ENCODE results near the gene SMCO4. TPM values are rescaled to one million over a fixed set of nuclear protein-coding genes. Genes with fewer than 3 reads are reported as not detected.

SMCO4 gene
- total RNA-seq, 2 donors from 2014 or later = 4.6 to 27.5 TPM

- TF ChIP-seq CTCF (IDR thresholded peaks at IDR 0.05) (no peak), POLR2A (IDR thresholded peaks at IDR 0.05) (no peak)
- intact Hi-C loops (cut with DNase I) = no loop called here
- Histone ChIP-seq H3K27me3 (no peaks in the 10 kb centered on the region), H3K36me3 (replicated peaks in 1 of 2; ENCODE audit: insufficient read depth in 1 of 2, low read depth in 2 of 2) (no peaks in the 10 kb centered on the region), H3K9me3 (no peaks in the 10 kb centered on the region), H3K27ac (no peak overlapping the region), H3K4me1 (peaks cover 1% of the 10 kb centered on the region), H3K4me3 (no peak overlapping the region)
- ATAC-seq (no peak), DNase-seq (no peak)
- 78 to 81% methylated on average over 3 of the region's 3 CpGs for WGBS, 2 donors
Observed at GRCh38 chr11:93432247-93432646, 110.9 kb downstream of the SMCO4 start.

Small RNA genes within 50 kb of the gene (small RNA-seq; reads per million reads assigned to genes)
- gene RN7SL223P = not detected

Other genes starting within 250 kb of the SMCO4 start
- gene DEUP1, start 212.6 kb downstream of the SMCO4 start, total RNA-seq = under 1 TPM in 1 of 2 donors, not detected in 1; 0.99 TPM
- 10 to 100 TPM in 1 of 2 donors, 1 to 10 TPM in 1; 8.3 to 11.2 TPM for gene CEP295, start 118.3 kb upstream of the SMCO4 start, total RNA-seq
- 100 to 1,000 TPM; 113 to 177 TPM for gene TAF1D, start 198.1 kb upstream of the SMCO4 start, total RNA-seq
- gene C11orf54, start 198.3 kb upstream of the SMCO4 start, total RNA-seq = 10 to 100 TPM; 29.0 to 45.7 TPM
- gene MED17, start 240.9 kb upstream of the SMCO4 start, total RNA-seq = 10 to 100 TPM; 18.9 to 22.4 TPM

Data from body of pancreas (tissue), 4 donors.